ENCODE results near the gene G6PD.
A peak's percentile ranks its signal among the peaks of the same experiment; 100 is the strongest.

Gene G6PD

GRCh38 chrX:154486052-154486395 is 60.6 kb downstream of the G6PD start:
- ATAC-seq, result peak in 1 of 2 donors; percentile 4

- ATAC-seq, result no peak
These were observed 61.2 kb downstream of the G6PD start for GRCh38 chrX:154485150-154486051.

- no peak for ATAC-seq
These were observed 62.1 kb downstream of the G6PD start for GRCh38 chrX:154484255-154485149.

GRCh38 chrX:154483325-154483724 is 63.3 kb downstream of the G6PD start:
- no peak for ATAC-seq

- no peak for ATAC-seq
These were observed 63.9 kb downstream of the G6PD start for GRCh38 chrX:154482786-154483185.

GRCh38 chrX:154481911-154482601 is 64.6 kb downstream of the G6PD start:
- no peak for ATAC-seq

All from activated CD4-positive, CD25-positive, alpha-beta regulatory T cell treated with anti-CD3 and anti-CD28 coated beads, Interleukin-2, amount 50 U/mL, for 24 hours (primary cell).